Inflammatory macrophage treated with lipopolysaccharide for 1 hour (primary cell): ENCODE measurements around the gene KRTAP3-3.
"Not testable (repeated sequence)": the region's sequence is repeated elsewhere in the genome, so short reads cannot be mapped to it uniquely, and the experiment has no call there.

Source experiments
- DNase-seq, 2 donors: peaks; one replicate each; pipeline ENCODE4 v3.0.0-alpha.2; 2020 to 2022

KRTAP3-3 gene

GRCh38 chr17:40993839-40994238 lies at the start of gene KRTAP3-3:
Gene KRTAP3-3, minus strand, starts transcription at chr17:40994164. Its CDS starts 67 bp downstream, at chr17:40994097.
- DNase-seq, result no peak

GRCh38 chr17:41042953-41043352 lies 49.0 kb upstream of the KRTAP3-3 start:
- DNase-seq, result no peak

GRCh38 chr17:41040783-41041571 lies 47.0 kb upstream of the KRTAP3-3 start, which contains the start of gene KRTAP1-1:
Gene KRTAP1-1, minus strand, starts transcription at chr17:41041450. Its CDS starts 53 bp downstream, at chr17:41041397.
- not testable (repeated sequence) for DNase-seq

- no peak for DNase-seq
Measured at GRCh38 chr17:41037853-41038350, 43.9 kb upstream of the KRTAP3-3 start.

- DNase-seq, result not testable (repeated sequence)
Measured at GRCh38 chr17:41034346-41034935, 40.5 kb upstream of the KRTAP3-3 start, which contains the start of gene KRTAP1-3. Gene KRTAP1-3, minus strand, starts transcription at chr17:41034874. Its CDS starts 53 bp downstream, at chr17:41034821.

GRCh38 chr17:41029633-41030245 lies 35.8 kb upstream of the KRTAP3-3 start, which contains the start of gene KRTAP1-4:
Gene KRTAP1-4, minus strand, starts transcription at chr17:41030195. Its CDS starts 117 bp downstream, at chr17:41030078.
- no peak for DNase-seq

- DNase-seq, result no peak
Measured at GRCh38 chr17:41026715-41027471, 32.9 kb upstream of the KRTAP3-3 start, which contains the start of gene KRTAP1-5. Gene KRTAP1-5, minus strand, starts transcription at chr17:41027208. Its CDS starts 53 bp downstream, at chr17:41027155.

GRCh38 chr17:41024697-41025096 lies 30.7 kb upstream of the KRTAP3-3 start:
- no peak for DNase-seq

GRCh38 chr17:41020336-41020735 lies 26.4 kb upstream of the KRTAP3-3 start:
- no peak for DNase-seq

GRCh38 chr17:41019415-41019814 lies 25.5 kb upstream of the KRTAP3-3 start:
- no peak for DNase-seq

GRCh38 chr17:41018541-41018940 lies 24.6 kb upstream of the KRTAP3-3 start:
- DNase-seq, result no peak

GRCh38 chr17:41016578-41017215 lies 22.7 kb upstream of the KRTAP3-3 start:
- DNase-seq, result no peak

- DNase-seq, result no peak
Measured at GRCh38 chr17:41015454-41015853, 21.5 kb upstream of the KRTAP3-3 start.

- DNase-seq, result no peak
Measured at GRCh38 chr17:41013606-41014005, 19.6 kb upstream of the KRTAP3-3 start.

- no peak for DNase-seq
Measured at GRCh38 chr17:41013181-41013580, 19.2 kb upstream of the KRTAP3-3 start.

- DNase-seq, result no peak
Measured at GRCh38 chr17:41012326-41013120, 18.6 kb upstream of the KRTAP3-3 start.

- DNase-seq, result no peak
Measured at GRCh38 chr17:41010441-41010840, 16.5 kb upstream of the KRTAP3-3 start.

GRCh38 chr17:41009936-41010335 lies 16.0 kb upstream of the KRTAP3-3 start:
- no peak for DNase-seq

GRCh38 chr17:41009301-41009760 lies 15.4 kb upstream of the KRTAP3-3 start:
- DNase-seq, result no peak

- DNase-seq, result no peak
Measured at GRCh38 chr17:41008811-41009210, 14.8 kb upstream of the KRTAP3-3 start, which contains the start of gene KRTAP3-1. Gene KRTAP3-1, minus strand, starts transcription at chr17:41009128. Its CDS starts 54 bp downstream, at chr17:41009074.

- no peak for DNase-seq
Measured at GRCh38 chr17:41004397-41004796, 10.4 kb upstream of the KRTAP3-3 start.
